ENCODE data around the gene MCTP1. TPM values are rescaled to one million over a fixed set of nuclear protein-coding genes. Genes with fewer than 3 reads are reported as not detected.

MCTP1 gene
- total and polyA plus RNA-seq, 2 of the 13 experiments (the other 11 are each of a cell fraction or from before 2014, with no cell fraction given), result 0.15 to 0.48 TPM

GRCh38 chr5:94811331-94811730 lies 473.6 kb downstream of the MCTP1 start (continued):
- TF ChIP-seq ZSCAN29 (CRISPR knock-in tag; conservative IDR thresholded peaks at IDR 0.05), result no peak
- TF ChIP-seq CEBPG (CRISPR knock-in tag; IDR thresholded peaks at IDR 0.05), result no peak
- no peak for TF ChIP-seq PPARG (CRISPR knock-in tag; conservative IDR thresholded peaks at IDR 0.05)
- TF ChIP-seq DMAP1 (CRISPR knock-in tag; IDR thresholded peaks at IDR 0.05), result no peak
- TF ChIP-seq ZNF3 (CRISPR knock-in tag; IDR thresholded peaks at IDR 0.05), result no peak
- TF ChIP-seq CHD4 (IDR thresholded peaks at IDR 0.05; ENCODE audit: borderline replicate concordance, low read length), result no peak
- TF ChIP-seq IRF1 (CRISPR knock-in tag; IDR thresholded peaks at IDR 0.05; ENCODE audit: low read depth), result no peak
- TF ChIP-seq GABPB1 (CRISPR knock-in tag; IDR thresholded peaks at IDR 0.05), result no peak
- no peak for TF ChIP-seq UBTF (CRISPR knock-in tag; IDR thresholded peaks at IDR 0.05)
- TF ChIP-seq CSRNP1 (CRISPR knock-in tag; IDR thresholded peaks at IDR 0.05), result no peak
- TF ChIP-seq, protein P1, sequence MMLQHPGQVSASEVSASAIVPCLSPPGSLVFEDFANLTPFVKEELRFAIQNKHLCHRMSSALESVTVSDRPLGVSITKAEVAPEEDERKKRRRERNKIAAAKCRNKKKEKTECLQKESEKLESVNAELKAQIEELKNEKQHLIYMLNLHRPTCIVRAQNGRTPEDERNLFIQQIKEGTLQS (CRISPR knock-in tag; IDR thresholded peaks at IDR 0.05), result no peak
